ENCODE measurements around the gene BRINP2.
A peak's percentile ranks its signal among the peaks of the same experiment; 100 is the strongest.
"Not testable (repeated sequence)": the region's sequence is repeated elsewhere in the genome, so short reads cannot be mapped to it uniquely, and the experiment has no call there.

The BRINP2 gene

DNA sequence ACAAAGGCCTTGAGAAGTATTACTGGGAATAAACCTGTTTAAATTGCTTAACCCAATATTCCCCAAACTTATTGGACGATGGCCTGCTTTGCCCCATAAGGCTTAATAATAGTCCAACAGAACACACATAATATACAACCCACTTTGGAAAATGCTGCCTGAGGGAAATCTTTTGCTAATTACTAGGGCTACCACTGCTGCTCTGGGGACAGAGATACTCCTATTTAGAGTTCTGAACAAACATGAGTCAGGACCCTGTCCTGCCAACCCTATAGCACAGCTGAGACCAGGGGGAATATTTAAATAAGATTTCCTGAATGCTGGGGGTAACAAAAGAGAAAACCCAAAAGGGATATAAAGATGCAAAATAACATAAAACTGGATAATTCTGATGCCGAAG is 139.1 kb downstream of the BRINP2 start:
- POLR2A ChIA-PET (ENCODE audit: low non-redundant PET): no interaction called here
- no peak for TF ChIP-seq CTCF (conservative IDR thresholded peaks at IDR 0.05; ENCODE audit: low read depth)
- no peak overlapping the region for H3K27ac ChIP-seq

GRCh38 chr1:177310326-177310725 is 139.6 kb downstream of the BRINP2 start:
- POLR2A ChIA-PET (ENCODE audit: low non-redundant PET): no interaction called here
- TF ChIP-seq CTCF (conservative IDR thresholded peaks at IDR 0.05; ENCODE audit: low read depth): no peak
- no peak for DNase-seq (ENCODE audit: low spot score)
- no peak overlapping the region for H3K27ac ChIP-seq
- CTCF ChIA-PET: no interaction called here

More for the DNA sequence above, 139.1 kb downstream of the BRINP2 start:
- DNase-seq (ENCODE audit: low spot score): no peak
- CTCF ChIA-PET: no interaction called here

DNA sequence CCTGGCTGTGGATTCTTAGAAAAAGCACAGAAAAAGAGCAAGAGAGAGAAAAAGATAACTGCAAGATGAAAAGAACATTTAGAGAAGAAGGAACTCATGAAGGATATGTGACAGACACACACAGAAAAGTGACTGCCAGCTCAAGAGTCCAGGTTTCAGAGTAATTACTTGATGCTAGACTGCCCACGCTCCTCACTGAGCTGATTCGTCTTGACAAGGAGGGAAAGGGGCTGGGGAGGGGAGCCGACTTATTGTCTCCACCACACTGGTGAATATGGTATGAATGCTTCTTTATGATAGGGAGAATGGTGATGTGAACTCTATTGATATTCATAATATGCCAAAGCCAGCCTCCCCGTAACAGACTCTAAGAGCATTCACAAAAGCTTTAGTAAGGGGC is 140.4 kb downstream of the BRINP2 start:
- ChIA-PET POLR2A (ENCODE audit: low non-redundant PET) (no interaction called here), CTCF (no interaction called here)
- H3K27ac ChIP-seq: no peak overlapping the region
- DNase-seq (ENCODE audit: low spot score): no peak
- no peak for TF ChIP-seq CTCF (conservative IDR thresholded peaks at IDR 0.05; ENCODE audit: low read depth)

GRCh38 chr1:177311586-177311985 is 140.8 kb downstream of the BRINP2 start:
- TF ChIP-seq CTCF (conservative IDR thresholded peaks at IDR 0.05; ENCODE audit: low read depth): no peak
- no peak for DNase-seq (ENCODE audit: low spot score)
- H3K27ac ChIP-seq: no peak overlapping the region
- ChIA-PET CTCF (interaction anchor here (0.6 kb wide), 1 partner anchor 32 kb away, joined by 3 read pairs; no protein-coding TSS in a partner anchor), POLR2A (ENCODE audit: low non-redundant PET) (no interaction called here)

DNA sequence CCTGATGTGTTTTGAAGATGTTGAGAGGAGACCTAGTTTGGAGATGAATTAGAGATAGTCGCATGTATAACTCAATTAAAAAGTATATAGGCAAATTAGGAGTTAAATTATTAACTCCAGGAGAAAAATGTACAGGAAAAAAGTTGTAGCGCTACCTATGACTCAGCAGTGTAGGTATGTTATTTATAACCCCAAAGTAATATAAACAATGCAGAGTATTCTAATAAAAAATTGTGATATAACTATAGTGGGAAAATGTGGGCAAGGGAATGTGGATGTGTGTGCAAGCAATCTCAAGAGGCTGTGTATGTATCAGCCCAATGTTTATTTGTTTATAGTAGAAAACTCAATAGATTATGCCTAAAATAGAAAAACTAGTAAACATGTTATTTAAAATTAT is 144.5 kb downstream of the BRINP2 start:
- no peak for TF ChIP-seq CTCF (conservative IDR thresholded peaks at IDR 0.05; ENCODE audit: low read depth)
- DNase-seq (ENCODE audit: low spot score): peak; percentile 66
- ChIA-PET CTCF (no interaction called here), POLR2A (ENCODE audit: low non-redundant PET) (no interaction called here)
- H3K27ac ChIP-seq: no peak overlapping the region

DNA sequence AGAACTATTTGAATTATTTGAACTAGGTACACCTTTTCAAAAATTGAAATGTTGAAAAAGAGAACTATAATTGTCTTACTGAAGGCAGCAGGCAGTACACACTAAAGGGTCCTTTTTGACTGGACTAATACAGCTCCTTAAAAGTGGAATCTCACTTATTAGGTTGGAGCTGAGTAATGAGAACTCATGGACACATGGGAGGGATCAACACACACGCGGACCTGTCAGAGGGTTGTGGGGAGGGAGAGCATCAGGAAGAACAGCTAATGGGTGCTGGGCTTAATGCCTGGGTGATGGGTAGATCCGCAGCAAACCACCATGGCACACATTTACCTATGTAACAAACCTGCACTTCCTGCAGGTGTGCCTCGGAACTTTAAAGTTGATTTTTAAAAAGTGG is 145.0 kb downstream of the BRINP2 start:
- DNase-seq (ENCODE audit: low spot score): no peak
- POLR2A ChIA-PET (ENCODE audit: low non-redundant PET): no interaction called here
- no peak overlapping the region for H3K27ac ChIP-seq
- CTCF ChIA-PET: no interaction called here
- no peak for TF ChIP-seq CTCF (conservative IDR thresholded peaks at IDR 0.05; ENCODE audit: low read depth)

DNA sequence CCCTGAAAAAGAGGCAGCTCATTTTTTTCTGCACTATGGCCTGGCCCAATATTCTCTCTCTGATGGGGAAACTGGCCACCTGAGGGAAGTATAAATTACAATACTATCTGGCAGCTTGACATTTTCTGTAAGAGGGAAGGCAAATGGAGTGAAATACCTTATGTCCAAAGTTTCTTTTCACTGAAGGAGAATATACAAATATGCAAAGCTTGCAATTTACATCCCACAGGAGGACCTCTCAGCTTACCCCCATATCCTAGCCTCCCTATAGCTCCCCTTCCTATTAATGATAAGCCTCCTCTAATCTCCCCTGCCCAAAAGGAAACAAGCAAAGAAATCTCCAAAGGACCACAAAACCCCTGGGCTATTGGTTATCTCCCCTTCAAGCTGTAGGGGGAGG is 150.7 kb downstream of the BRINP2 start:
- H3K27ac ChIP-seq; CTCF ChIA-PET; DNase-seq (ENCODE audit: low spot score); POLR2A ChIA-PET (ENCODE audit: low non-redundant PET): not testable (repeated sequence)
